GM12872 (cell line): ENCODE data around the gene HSF2BP.

Experiments
- TF ChIP-seq, protein P1 (sequence below): IDR thresholded peaks from 3 replicates; pipeline ENCODE4 v1.5.1; 2011; ENCODE audit warnings: low read depth, mild to moderate bottlenecking, low read length, moderate library complexity; ENCODE audit not compliant: insufficient read depth

The HSF2BP gene

DNA sequence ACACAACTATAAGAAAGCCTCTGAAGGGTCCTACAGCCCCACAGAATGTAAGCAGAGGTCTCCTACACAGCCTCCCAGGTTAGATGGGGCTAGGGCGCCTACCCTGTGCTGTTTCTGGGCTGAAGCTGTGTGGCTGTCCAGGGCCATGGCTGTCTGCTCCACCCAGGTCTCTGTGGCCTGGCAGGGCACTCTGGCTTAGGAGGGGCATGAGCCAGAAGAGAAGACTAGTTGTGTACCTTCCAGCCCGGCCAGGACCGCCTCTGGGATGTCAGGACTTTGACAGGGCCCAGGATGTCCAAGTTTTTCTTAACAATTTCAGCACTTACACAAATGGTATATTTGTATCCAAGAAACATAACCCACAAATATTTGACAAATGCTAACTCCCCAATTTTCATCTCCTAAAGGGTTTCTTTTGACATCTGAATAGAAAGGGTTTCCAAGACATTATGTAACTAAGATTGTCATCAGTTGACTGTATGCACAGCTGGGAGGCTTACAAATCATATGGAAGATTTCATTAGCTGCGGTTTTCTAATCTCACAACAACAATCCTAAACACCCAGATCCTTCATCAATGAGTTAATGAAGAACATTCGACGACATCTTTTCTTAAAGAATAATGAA lies 80.5 kb downstream of the HSF2BP start:
- TF ChIP-seq, protein P1, sequence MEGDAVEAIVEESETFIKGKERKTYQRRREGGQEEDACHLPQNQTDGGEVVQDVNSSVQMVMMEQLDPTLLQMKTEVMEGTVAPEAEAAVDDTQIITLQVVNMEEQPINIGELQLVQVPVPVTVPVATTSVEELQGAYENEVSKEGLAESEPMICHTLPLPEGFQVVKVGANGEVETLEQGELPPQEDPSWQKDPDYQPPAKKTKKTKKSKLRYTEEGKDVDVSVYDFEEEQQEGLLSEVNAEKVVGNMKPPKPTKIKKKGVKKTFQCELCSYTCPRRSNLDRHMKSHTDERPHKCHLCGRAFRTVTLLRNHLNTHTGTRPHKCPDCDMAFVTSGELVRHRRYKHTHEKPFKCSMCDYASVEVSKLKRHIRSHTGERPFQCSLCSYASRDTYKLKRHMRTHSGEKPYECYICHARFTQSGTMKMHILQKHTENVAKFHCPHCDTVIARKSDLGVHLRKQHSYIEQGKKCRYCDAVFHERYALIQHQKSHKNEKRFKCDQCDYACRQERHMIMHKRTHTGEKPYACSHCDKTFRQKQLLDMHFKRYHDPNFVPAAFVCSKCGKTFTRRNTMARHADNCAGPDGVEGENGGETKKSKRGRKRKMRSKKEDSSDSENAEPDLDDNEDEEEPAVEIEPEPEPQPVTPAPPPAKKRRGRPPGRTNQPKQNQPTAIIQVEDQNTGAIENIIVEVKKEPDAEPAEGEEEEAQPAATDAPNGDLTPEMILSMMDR, result no peak

DNA sequence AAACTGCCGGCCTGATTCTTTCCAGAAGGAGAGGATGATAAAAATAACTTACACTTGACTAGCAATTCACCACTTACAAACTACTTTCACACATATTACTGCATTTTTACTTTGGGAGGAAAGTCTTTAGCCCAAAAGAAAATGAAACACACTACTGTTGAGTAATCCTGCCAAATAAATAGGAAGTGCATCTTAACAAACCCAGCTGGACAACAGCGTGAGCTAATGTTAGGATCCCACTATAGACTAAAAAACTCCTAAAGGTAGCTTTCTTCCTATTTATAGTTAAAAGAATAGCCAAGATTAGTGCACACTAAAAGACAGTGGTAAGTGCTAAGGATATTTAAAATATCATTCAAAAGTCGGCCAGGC lies 83.8 kb downstream of the HSF2BP start:
- TF ChIP-seq, protein P1, result no peak

GRCh38 chr21:43574741-43575472 lies 84.4 kb downstream of the HSF2BP start:
- TF ChIP-seq, protein P1, result no peak

DNA sequence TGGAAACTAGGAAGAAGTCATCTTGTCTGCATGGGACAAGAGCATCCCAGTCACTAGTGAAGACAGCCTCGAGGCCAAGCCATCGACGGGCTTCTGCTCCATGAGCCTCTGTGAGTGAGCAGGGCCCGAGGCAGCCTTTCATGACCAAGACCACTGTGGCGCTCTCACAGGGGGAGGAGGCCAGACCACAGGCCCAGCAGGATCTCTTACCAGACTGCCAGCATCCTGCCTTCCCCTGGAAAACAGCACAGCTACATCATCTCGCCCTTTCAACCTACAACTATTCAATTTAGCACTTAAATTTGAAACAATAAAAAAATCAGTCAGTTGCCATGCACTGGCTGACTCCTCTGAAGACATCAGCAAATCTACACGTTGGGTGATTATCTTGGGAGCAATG lies 85.4 kb downstream of the HSF2BP start:
- TF ChIP-seq, protein P1, result no peak

- TF ChIP-seq, protein P1, result no peak
Observed at GRCh38 chr21:43572446-43572845, 86.8 kb downstream of the HSF2BP start.

DNA sequence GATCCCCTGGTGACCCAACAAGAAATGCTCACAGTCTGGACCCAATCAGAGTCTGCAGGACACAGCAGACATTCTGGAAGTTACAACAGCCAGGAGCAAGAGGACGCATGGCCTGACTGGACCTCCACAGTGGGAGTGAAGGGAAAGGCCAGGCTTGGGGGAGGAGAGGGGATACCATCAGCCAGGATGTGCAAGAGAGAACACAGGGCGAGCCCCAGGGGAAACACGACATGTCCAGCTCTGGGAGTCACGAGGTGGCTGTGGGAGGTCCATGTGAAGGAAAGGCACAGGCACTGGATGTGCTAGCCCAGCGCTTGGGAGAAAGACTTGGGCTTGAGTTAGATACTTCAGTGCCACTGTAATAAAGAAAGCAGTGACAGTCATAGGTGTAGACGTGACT lies 87.3 kb downstream of the HSF2BP start:
- TF ChIP-seq, protein P1, result no peak
